CD14-positive monocyte (primary cell): ENCODE results near the gene PCDHB13. TPM values are rescaled to one million over a fixed set of nuclear protein-coding genes. Genes with fewer than 3 reads are reported as not detected.
"Not testable (repeated sequence)": the region's sequence is repeated elsewhere in the genome, so short reads cannot be mapped to it uniquely, and the experiment has no call there.

ENCODE experiments used
- DNase-seq, 3 donors: peaks; one replicate each; pipeline ENCODE4 v3.0.0-alpha.2; 2011 to 2022
- H2AFZ ChIP-seq: 2 replicates; pipeline ENCODE4 v1.6.0; 2012; ENCODE audit warnings: mild to moderate bottlenecking, low read depth, low read length, inconsistent platforms; ENCODE audit not compliant: insufficient read depth, poor library complexity, severe bottlenecking
- H3K27ac ChIP-seq, 2 donors: 1 replicate in 1 of 2; 2 replicates in 1 of 2; pipeline ENCODE4 v1.5.1; 2012 to 2013; ENCODE audit warnings: low read length in 2 of 2, control low read depth in 1 of 2, inconsistent platforms in 1 of 2, low read depth in 1 of 2, mild to moderate bottlenecking in 1 of 2
- H3K27me3 ChIP-seq, 2 donors: one replicate each; pipeline versions ENCODE4 v1.6.0 to v1.6.1; 2011 to 2013; ENCODE audit warnings: low read length in 2 of 2; ENCODE audit not compliant: control insufficient read depth in 2 of 2, insufficient read depth in 2 of 2
- H3K36me3 ChIP-seq, 2 donors: replicated peaks in 1 of 2; 1 replicate in 1 of 2; 2 replicates in 1 of 2; pipeline versions ENCODE4 v1.5.1 to v1.6.1; 2012 to 2013; ENCODE audit warnings: low read length in 2 of 2, control low read depth in 1 of 2, inconsistent platforms in 1 of 2, mild to moderate bottlenecking in 1 of 2; ENCODE audit not compliant: insufficient read depth in 2 of 2, control insufficient read depth in 1 of 2
- H3K4me1 ChIP-seq, 2 donors: 1 replicate in 1 of 2; 2 replicates in 1 of 2; pipeline versions ENCODE4 v1.5.1 to v1.6.1; 2012 to 2013; ENCODE audit warnings: low read length in 2 of 2, control low read depth in 1 of 2, inconsistent platforms in 1 of 2, mild to moderate bottlenecking in 1 of 2, moderate library complexity in 1 of 2; ENCODE audit not compliant: insufficient read depth in 2 of 2, control insufficient read depth in 1 of 2
- H3K4me2 ChIP-seq: replicated peaks from 2 replicates; pipeline ENCODE3; 2012; ENCODE audit warnings: low read length, moderate library complexity, mild to moderate bottlenecking; ENCODE audit not compliant: poor library complexity, severe bottlenecking; ENCODE audit errors: extremely low read depth
- H3K4me3 ChIP-seq, 3 experiments: fragments of 200-600 bp in 1 of 3; sonication (generic) in 1 of 3; replicated peaks in 1 of 3; 1 replicate in 2 of 3; 2 replicates in 1 of 3; pipeline ENCODE4 v1.5.1; 2011 to 2013; ENCODE audit warnings: low read length in 3 of 3, mild to moderate bottlenecking in 3 of 3, control low read depth in 2 of 3, low read depth in 2 of 3, inconsistent platforms in 1 of 3, moderate library complexity in 1 of 3
- H3K79me2 ChIP-seq: 2 replicates; pipeline ENCODE4 v1.6.0; 2012; ENCODE audit warnings: mild to moderate bottlenecking, control low read depth, inconsistent platforms, low read length, moderate library complexity; ENCODE audit not compliant: insufficient read depth
- H3K9ac ChIP-seq: 2 replicates; pipeline ENCODE4 v1.6.0; 2017; ENCODE audit warnings: low read length, mild to moderate bottlenecking; ENCODE audit not compliant: insufficient read depth, poor library complexity, severe bottlenecking
- H3K9me3 ChIP-seq, 2 donors: replicated peaks in 1 of 2; 1 replicate in 1 of 2; 2 replicates in 1 of 2; pipeline versions ENCODE4 v1.5.1 to v1.6.1; 2012 to 2013; ENCODE audit warnings: low read length in 2 of 2, control low read depth in 1 of 2; ENCODE audit not compliant: control insufficient read depth in 1 of 2, insufficient read depth in 1 of 2
- H4K20me1 ChIP-seq: 2 replicates; pipeline ENCODE4 v1.6.0; 2012; ENCODE audit warnings: mild to moderate bottlenecking, low read length, control low read depth, moderate library complexity; ENCODE audit not compliant: insufficient read depth
- H3K27ac Mint-ChIP-seq, 7 donors: one replicate each; pipeline ENCODE4 v1.8.0; 2020; ENCODE audit warnings: mild to moderate bottlenecking in 7 of 7, mixed read lengths in 7 of 7, moderate library complexity in 6 of 7, inconsistent platforms in 2 of 7
- H3K27me3 Mint-ChIP-seq, 3 donors: one replicate each; pipeline ENCODE4 v1.8.0; 2021 to 2022; ENCODE audit warnings: low read depth in 3 of 3, mild to moderate bottlenecking in 3 of 3, mixed read lengths in 3 of 3, moderate library complexity in 3 of 3, inconsistent platforms in 1 of 3
- H3K36me3 Mint-ChIP-seq, 2 donors: one replicate each; pipeline ENCODE4 v1.8.0; 2020; ENCODE audit warnings: mixed read lengths in 2 of 2, inconsistent platforms in 1 of 2, mild to moderate bottlenecking in 1 of 2
- H3K4me1 Mint-ChIP-seq: one replicate; pipeline ENCODE4 v1.8.0; 2020; ENCODE audit warnings: mild to moderate bottlenecking, mixed read lengths
- H3K4me3 Mint-ChIP-seq, 2 donors: one replicate each; pipeline ENCODE4 v1.8.0; 2020; ENCODE audit warnings: mild to moderate bottlenecking in 2 of 2, mixed read lengths in 2 of 2, moderate library complexity in 1 of 2
- H3K9me3 Mint-ChIP-seq, 7 donors: one replicate each; pipeline ENCODE4 v1.8.0; 2020 to 2022; ENCODE audit warnings: mixed read lengths in 7 of 7, mild to moderate bottlenecking in 6 of 7, moderate library complexity in 6 of 7, inconsistent platforms in 2 of 7
- WGBS: methylation state at CpG from one replicate; pipeline ENCODE4 v1.1.5; 2013; ENCODE audit warnings: missing lambda C conversion rate; ENCODE audit not compliant: insufficient coverage; 5-methylcytosine and 5-hydroxymethylcytosine counted together
- intact Hi-C, 2 donors: fragments of 100-400 bp; cut with micrococcal nuclease; formaldehyde crosslinking; loops; one replicate each; pipeline versions ENCODE4 v1.15.0 to v1.15.1; 2023
- polyA plus RNA-seq, 3 donors: library from polyadenylated mRNA; depleted of rRNA in 1 of 3; unstranded in 2 of 3; stranded (reverse) in 1 of 3; fragments of 300-500 nt in 2 of 3; fragments of >200 nt in 1 of 3; fragmentation: Illumina TruSeq in 2 of 3; gene quantifications; 1 replicate in 2 of 3; 2 replicates in 1 of 3; pipeline ENCODE4 v1.2.3, GENCODE V29; 2012 to 2021

The PCDHB13 gene
- polyA plus RNA-seq, 3 donors: not detected

DNA sequence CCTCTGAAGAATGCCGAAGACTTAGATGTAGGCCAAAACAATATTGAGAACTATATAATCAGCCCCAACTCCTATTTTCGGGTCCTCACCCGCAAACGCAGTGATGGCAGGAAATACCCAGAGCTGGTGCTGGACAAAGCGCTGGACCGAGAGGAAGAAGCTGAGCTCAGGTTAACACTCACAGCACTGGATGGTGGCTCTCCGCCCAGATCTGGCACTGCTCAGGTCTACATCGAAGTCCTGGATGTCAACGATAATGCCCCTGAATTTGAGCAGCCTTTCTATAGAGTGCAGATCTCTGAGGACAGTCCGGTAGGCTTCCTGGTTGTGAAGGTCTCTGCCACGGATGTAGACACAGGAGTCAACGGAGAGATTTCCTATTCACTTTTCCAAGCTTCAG is 864 bp downstream of the PCDHB13 start:
- 76% methylated on average over 3 of the region's 12 CpGs for WGBS
- H3K4me1 ChIP-seq, H3K36me3 ChIP-seq, H3K4me1 Mint-ChIP-seq, H3K9ac ChIP-seq, H3K27ac ChIP-seq, DNase-seq, H3K4me3 ChIP-seq, H3K27ac Mint-ChIP-seq, H3K36me3 Mint-ChIP-seq, H2AFZ ChIP-seq, intact Hi-C loops, H3K4me2 ChIP-seq, H4K20me1 ChIP-seq, H3K79me2 ChIP-seq: not testable (repeated sequence)
- H3K4me3 Mint-ChIP-seq: peak overlapping the region in 1 of 2 donors; percentile 19
- H3K9me3 Mint-ChIP-seq: peaks cover 32 to 58% (median 44%) of the 10 kb centered on the region in 7 donors
- Histone ChIP-seq H3K9me3 (peaks cover 32 to 63% of the 10 kb centered on the region in 2 donors), H3K27me3 (peaks cover 4 to 28% of the 10 kb centered on the region in 2 donors)
- peaks cover 9 to 47% (median 40%) of the 10 kb centered on the region in 3 donors for H3K27me3 Mint-ChIP-seq

DNA sequence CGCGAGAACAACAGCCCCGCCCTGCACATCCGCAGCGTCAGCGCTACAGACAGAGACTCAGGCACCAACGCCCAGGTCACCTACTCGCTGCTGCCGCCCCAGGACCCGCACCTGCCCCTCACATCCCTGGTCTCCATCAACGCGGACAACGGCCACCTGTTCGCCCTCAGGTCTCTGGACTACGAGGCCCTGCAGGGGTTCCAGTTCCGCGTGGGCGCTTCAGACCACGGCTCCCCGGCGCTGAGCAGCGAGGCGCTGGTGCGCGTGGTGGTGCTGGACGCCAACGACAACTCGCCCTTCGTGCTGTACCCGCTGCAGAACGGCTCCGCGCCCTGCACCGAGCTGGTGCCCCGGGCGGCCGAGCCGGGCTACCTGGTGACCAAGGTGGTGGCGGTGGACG is 1.8 kb downstream of the PCDHB13 start:
- Histone ChIP-seq H3K27me3 (peaks cover 4 to 20% of the 10 kb centered on the region in 2 donors), H3K9me3 (peaks cover 24 to 59% of the 10 kb centered on the region in 2 donors)
- H3K9ac ChIP-seq, DNase-seq, H3K4me1 ChIP-seq, H3K4me3 Mint-ChIP-seq, H4K20me1 ChIP-seq, H3K4me3 ChIP-seq, H3K27ac Mint-ChIP-seq, H3K36me3 Mint-ChIP-seq, H3K4me1 Mint-ChIP-seq, H3K79me2 ChIP-seq, H3K36me3 ChIP-seq, H3K4me2 ChIP-seq, H3K27ac ChIP-seq, intact Hi-C loops, H2AFZ ChIP-seq: not testable (repeated sequence)
- H3K27me3 Mint-ChIP-seq: peaks cover 11 to 38% (median 34%) of the 10 kb centered on the region in 3 donors
- 34% methylated on average over 20 of the region's 40 CpGs for WGBS
- H3K9me3 Mint-ChIP-seq: peaks cover 29 to 52% (median 38%) of the 10 kb centered on the region in 7 donors

DNA sequence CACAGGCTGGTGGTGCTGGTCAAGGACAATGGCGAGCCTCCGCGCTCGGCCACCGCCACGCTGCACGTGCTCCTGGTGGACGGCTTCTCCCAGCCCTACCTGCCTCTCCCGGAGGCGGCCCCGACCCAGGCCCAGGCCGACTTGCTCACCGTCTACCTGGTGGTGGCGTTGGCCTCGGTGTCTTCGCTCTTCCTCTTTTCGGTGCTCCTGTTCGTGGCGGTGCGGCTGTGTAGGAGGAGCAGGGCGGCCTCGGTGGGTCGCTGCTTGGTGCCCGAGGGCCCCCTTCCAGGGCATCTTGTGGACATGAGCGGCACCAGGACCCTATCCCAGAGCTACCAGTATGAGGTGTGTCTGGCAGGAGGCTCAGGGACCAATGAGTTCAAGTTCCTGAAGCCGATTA is 2.3 kb downstream of the PCDHB13 start:
- WGBS: 35% methylated on average over 4 of the region's 26 CpGs
- H3K4me3 Mint-ChIP-seq, H3K4me1 ChIP-seq, H2AFZ ChIP-seq, H3K36me3 Mint-ChIP-seq, H3K36me3 ChIP-seq, H3K9ac ChIP-seq, H3K27ac ChIP-seq, H3K4me1 Mint-ChIP-seq, H3K27ac Mint-ChIP-seq, H3K4me2 ChIP-seq, DNase-seq, H3K4me3 ChIP-seq, H3K79me2 ChIP-seq, H4K20me1 ChIP-seq, intact Hi-C loops: not testable (repeated sequence)
- H3K9me3 Mint-ChIP-seq: peaks cover 26 to 49% (median 35%) of the 10 kb centered on the region in 7 donors
- Histone ChIP-seq H3K9me3 (peaks cover 21 to 56% of the 10 kb centered on the region in 2 donors), H3K27me3 (peaks cover 3 to 19% of the 10 kb centered on the region in 2 donors)
- peaks cover 9 to 36% (median 32%) of the 10 kb centered on the region in 3 donors for H3K27me3 Mint-ChIP-seq
